Measurements from ENCODE around the gene IPCEF1. TPM values are rescaled to one million over a fixed set of nuclear protein-coding genes. Genes with fewer than 3 reads are reported as not detected.

IPCEF1 gene
- total RNA-seq, 1 experiment from 2014 or later = 0.48 TPM

- Mint-ChIP-seq H3K27ac (0 out of 7 replicates have a peak overlapping the region, but pooled peaks of 1 of the 3 experiments have one; percentile 70), H3K36me3 (ENCODE audit: insufficient read depth in 1 of 3, low read depth in 3 of 3) (no peaks in the 10 kb centered on the region), H3K9me3 (no peaks in the 10 kb centered on the region; a peak in 1 of 5 replicates), H3K4me1 (peaks cover 6 to 13% of the 10 kb centered on the region in 2 experiments), H3K27me3 (ENCODE audit: low read depth) (no peaks in the 10 kb centered on the region), H3K4me3 (no peak overlapping the region)
- DNase-seq = no peak
- H3K27ac ChIP-seq (ENCODE audit: insufficient read length, low read depth, low read length) = no peak overlapping the region
- no peaks in the 10 kb centered on the region for H3K27me3 ChIP-seq (ENCODE audit: insufficient read depth, low read length)
- no peak overlapping the region for H2BK12ac ChIP-seq (ENCODE audit: insufficient read length, low read depth, low read length)
- H3T11ph ChIP-seq (ENCODE audit: low read length) = no peak overlapping the region
- no peaks in the 10 kb centered on the region for H4K20me1 ChIP-seq (ENCODE audit: control insufficient read depth, insufficient read depth, insufficient read length)
- H2BK5ac ChIP-seq (ENCODE audit: insufficient read length, low read length) = no peak overlapping the region
- H3K4me2 ChIP-seq (ENCODE audit: insufficient read depth, insufficient read length, low read length) = no peak overlapping the region
- H2BK20ac ChIP-seq (ENCODE audit: low read depth, low read length, poor library complexity, severe bottlenecking) = no peak overlapping the region
- no peak for TF ChIP-seq CTCF (conservative IDR thresholded peaks at IDR 0.05)
- H3K23ac ChIP-seq (ENCODE audit: insufficient read length, low read depth, low read length) = no peak overlapping the region
- no peak overlapping the region for H2AFZ ChIP-seq (ENCODE audit: low read length)
- no peaks in the 10 kb centered on the region for H3K79me2 ChIP-seq (ENCODE audit: insufficient read depth, low read length)
- H3K23me2 ChIP-seq (ENCODE audit: insufficient read length, low read depth, low read length, poor library complexity, severe bottlenecking) = no peaks in the 10 kb centered on the region
- no peak overlapping the region for H4K5ac ChIP-seq (ENCODE audit: insufficient read length, low read depth, low read length)
- H3K4ac ChIP-seq (ENCODE audit: low read depth, low read length) = no peak overlapping the region
- WGBS (ENCODE audit: extremely low coverage, insufficient read length, low lambda C conversion rate) = no CpG with 5 or more reads among the region's 2 CpGs
- no peak overlapping the region for H4K91ac ChIP-seq (ENCODE audit: insufficient read length, low read depth, low read length)
- no peak overlapping the region for H3K18ac ChIP-seq (ENCODE audit: insufficient read length, low read depth, low read length)
- peaks cover 4% of the 10 kb centered on the region; the same call in 1 of the 2 replicates for H3K4me1 ChIP-seq (ENCODE audit: insufficient read depth, low read length)
- H4K8ac ChIP-seq (replicated peaks; ENCODE audit: insufficient read length, low read depth, low read length) = no peak overlapping the region
- H2BK15ac ChIP-seq (ENCODE audit: low read depth, low read length) = no peak overlapping the region
- no peak overlapping the region for H3K9ac ChIP-seq (ENCODE audit: extremely low read depth, insufficient read length, low read length)
- no peaks in the 10 kb centered on the region for H3K9me3 ChIP-seq (ENCODE audit: control insufficient read depth, low read depth, low read length)
- H2BK120ac ChIP-seq (ENCODE audit: low read depth, low read length, poor library complexity, severe bottlenecking) = no peak overlapping the region
- H3K56ac ChIP-seq (ENCODE audit: insufficient read length, low read depth, low read length) = no peak overlapping the region
- H2AK5ac ChIP-seq (ENCODE audit: insufficient read length, low read length) = no peak overlapping the region
- H3K79me1 ChIP-seq (ENCODE audit: insufficient read depth, low read depth, low read length, poor library complexity, severe bottlenecking) = no peaks in the 10 kb centered on the region
- no peak overlapping the region for H3K14ac ChIP-seq (ENCODE audit: insufficient read depth, low read length)
These were observed 24.1 kb upstream of the IPCEF1 start for GRCh38 chr6:154380741-154381140.

Measured in H9 (cell line).